CD4-positive, alpha-beta T cell treated with Interleukin-15 for 1 hour (primary cell): Measurements from ENCODE around the gene MICOS13.
"Not testable (repeated sequence)": the region's sequence is repeated elsewhere in the genome, so short reads cannot be mapped to it uniquely, and the experiment has no call there.

Experiments
- DNase-seq: peaks from one replicate; pipeline ENCODE4 v3.0.0-alpha.2; 2020

Gene MICOS13

DNA sequence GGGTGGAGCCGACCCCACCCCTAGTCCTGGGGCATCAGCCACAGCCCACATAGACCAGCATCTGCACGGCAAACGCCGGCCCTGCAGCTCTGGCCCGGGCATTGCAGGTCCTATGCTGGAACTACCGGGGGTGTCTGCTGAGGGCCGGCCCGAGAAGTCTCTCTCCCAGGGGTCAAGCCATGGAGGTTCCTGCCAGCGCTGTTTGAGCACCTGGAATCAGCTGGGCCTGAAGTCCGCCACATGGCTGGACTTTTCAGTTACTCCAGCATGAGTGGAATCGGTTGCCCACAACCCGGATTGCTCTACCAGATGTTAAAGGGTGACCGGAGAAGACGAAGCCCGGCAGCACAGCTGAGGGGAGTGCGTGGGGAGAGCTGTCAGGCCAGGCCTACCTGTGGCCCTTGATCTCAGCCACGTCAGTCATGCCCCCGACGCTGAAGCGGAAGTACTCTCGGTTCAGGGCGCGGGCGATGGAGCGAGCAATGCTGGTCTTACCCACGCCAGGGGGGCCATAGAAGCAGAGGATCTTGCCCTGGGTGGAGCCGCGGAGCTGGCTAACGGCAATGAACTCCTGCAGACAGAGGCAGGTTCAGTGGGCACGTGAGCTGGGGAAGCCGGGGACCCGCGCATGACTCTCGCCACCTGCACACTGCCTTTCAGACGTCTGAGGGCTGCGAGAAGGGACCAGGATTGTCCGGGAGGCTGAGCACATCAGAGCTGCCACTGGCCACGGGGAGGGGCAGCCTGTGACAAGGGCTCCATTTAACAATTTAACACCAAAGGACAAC lies 18.5 kb upstream of the MICOS13 start:
- no peak for DNase-seq

DNA sequence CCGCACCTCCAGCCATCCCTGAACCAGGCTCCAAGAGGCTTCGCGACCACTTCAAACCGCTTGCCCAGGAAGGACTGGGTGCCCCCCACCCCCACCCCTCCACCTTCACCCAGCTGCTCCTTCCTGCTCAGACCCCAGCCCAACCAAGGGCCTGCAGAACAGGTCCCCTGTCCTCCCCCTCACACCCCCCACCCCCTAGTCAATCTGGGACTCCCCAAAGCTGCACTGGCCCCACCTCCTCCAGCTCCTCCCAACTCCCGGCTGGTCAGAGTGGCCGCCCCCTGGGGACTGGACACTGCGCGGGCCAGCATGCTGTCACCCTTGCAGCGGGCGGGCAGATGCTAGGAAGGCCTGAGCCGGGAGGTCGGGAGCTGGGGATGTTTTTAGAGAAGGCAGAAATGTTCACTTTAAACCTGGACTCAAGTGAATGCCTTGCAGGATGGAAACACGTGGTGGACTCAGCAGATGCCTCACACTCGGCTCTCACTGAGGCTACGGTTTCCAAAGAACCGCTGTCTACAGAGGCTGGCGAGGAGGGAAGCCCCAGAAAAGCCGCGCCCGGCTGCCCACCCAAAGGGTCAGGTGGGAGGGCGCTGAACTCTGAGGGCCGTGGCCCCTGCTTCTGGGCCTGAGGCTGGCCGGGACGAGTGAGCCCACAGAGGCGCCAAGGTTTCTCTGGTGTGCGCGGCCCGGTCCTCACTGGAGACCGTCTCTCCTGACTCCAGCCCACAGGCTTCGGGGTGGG lies 17.7 kb upstream of the MICOS13 start:
- DNase-seq, result no peak

DNA sequence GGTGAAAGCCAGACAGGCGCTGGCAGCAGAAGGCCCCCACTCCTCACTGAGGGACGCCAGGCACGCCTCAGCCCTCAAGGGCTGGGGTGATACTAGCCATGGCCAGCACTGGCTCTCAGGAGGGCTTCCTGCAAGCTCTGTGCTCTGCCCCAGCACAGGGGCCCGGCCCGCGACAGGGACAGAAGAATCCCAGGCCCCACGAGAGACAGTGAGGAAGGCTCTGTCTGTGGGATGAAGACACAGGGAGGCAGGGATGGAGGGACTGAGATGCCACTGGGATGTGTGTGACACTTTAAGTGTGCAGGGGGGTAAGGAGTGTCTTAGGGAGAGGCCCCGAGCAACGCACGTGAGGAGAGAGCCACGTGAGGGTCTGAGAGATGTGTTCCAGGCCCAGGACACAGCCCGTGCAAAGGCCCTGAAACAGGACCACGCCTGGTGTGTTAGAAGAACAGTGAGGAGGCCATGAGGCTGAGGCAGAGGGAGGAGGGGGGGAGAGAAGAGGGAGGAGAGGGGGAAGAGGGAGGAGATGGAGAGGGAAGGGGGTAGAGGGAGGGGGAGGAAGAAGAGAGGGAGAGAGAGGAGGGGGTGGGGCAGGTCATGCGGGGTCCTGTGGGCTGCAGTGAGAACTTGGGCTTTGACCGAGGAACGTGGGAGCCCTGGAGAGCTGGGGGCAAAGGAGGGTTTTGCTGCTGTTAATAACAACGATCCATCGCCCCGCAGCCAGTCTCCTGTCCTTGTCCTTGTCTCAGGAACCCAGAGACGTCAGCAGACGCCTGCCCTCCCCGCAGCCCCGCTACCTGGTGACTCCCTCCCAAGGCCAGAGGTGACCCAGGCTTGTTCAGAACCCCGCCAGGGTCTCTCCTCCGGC lies 16.9 kb upstream of the MICOS13 start:
- no peak for DNase-seq

DNA sequence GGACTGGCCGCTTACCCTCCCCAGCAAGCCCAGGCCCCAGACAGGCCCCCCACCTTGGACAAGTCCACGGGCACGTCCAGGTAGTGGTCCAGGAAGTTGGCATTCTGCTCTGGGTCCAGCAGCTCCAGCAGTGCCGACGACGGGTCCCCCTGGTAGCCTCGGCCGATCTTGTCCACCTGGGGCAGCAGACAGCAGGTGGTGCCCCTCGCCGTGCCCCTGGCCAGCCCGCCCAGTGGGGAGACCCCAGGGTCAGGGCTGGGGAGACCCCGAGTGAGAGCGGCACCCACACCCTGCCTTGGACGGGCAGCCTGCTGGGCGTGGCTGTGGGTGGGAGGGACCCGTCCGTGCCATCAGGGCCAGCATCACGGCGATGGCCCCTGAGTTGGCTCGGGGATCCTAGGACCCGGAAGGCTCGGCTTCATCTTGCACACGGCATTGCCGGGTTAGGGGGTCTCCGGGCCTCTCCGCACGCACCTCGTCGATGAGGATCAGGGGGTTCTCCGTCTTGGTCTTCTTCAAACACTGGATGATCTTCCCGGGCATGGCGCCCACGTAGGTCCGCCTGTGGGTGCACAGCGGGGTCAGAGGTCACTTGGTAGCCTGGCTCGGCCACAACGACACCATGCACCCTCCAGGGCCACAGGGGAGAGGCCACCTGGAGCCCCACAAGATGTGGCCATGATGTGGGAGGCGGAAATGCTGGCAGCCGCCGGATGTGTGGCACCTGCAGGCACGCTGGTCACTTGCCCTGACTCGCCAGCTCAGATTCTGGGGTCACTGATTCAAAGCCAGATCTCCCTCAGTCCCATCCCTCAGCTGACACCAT lies 16.1 kb upstream of the MICOS13 start:
- no peak for DNase-seq

DNA sequence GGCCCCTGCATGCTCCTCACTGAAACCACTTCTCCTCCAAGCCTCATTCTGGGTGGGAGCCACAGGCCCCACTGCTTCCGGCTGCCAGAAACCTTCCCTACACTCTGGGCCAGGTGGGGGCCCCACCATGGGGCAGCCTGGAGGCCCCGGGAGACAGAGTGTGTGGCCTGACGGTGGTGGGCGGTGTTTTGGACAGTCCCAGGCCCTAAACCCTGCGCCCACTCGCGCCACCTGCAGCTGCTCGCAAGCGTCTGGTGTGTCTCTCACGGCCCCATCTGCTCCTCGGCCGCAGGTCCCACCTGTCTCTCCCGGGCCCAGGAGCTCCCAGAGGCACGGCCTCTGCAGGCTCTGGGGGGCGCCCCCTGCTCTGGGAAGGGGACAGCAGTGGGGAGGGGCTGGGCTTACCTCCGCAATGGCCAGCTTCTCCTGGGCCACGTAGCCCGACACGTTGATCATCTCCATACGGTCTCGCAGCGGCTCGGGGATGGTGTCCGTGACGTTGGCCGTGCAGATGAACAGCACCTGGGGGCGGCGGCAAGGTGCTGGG lies 15.4 kb upstream of the MICOS13 start:
- DNase-seq, result no peak

DNA sequence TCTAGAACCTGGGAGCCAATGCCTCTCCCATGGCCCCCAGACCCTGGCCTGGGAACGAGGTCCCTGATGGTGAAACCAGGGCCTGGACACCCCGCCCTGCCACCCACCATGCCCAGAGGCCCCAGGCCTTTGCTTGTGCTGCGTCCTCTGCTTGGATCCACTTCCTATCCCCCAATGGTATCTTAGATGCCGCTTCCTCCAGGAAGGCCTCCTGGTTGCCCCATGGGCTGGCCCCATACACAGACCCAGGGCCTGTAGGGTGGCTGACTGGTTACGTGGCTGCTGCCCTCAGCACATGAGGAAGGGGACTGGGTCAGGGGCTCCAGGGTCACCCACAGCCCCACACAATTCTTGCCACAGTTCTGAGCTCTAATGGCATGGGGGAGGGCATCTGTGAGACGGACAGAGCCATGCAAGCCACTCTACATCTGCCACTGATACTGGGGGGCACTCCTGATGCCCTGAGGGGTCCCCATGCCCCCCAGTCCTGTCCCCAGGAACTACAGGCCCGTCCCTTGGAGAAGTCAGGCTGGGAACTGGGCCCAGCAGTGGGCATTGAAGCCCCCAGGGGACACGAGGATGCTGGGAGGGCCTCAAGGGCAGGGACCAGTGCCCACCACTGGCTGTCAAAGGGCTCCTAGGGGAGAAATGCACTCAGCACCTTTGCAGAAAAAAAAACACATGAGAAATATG lies 14.8 kb upstream of the MICOS13 start:
- no peak for DNase-seq

DNA sequence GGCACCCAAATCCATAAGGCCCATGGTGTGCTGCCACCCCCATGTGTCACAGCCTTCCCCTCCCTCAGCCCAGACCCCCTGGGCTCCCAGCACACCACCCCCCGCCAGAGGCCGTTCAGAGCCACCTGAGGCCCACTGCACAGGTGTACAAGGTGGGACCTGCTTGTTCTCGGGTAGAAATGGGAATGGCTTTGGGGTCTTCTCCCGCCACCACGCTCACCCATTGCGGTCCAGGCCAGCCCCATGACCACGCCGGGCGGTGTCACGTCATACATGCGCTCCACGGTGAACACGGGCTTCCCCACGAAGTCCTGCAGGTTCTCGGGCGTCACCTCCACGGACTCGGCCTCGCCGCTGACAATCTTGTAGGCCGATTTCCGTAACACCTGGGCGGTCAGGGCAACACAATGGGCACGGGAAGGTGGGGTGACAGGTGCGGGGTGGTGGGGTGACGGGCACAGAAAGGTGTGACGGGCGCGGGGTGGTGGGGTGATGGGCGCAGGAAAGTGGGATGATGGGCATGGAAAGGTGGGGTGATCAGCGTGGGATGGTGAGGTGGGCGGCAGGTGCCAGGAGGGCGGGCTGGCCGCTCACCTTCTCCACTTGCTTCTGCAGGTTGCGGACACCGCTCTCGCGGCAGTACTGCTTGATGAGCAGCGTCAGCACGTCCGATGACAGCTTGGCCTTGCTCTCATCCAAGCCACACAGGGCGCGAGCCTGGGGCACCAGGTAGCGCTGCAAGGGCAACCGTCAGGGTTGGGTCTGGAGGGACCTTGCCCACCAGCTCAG lies 14.0 kb upstream of the MICOS13 start:
- DNase-seq, result no peak

DNA sequence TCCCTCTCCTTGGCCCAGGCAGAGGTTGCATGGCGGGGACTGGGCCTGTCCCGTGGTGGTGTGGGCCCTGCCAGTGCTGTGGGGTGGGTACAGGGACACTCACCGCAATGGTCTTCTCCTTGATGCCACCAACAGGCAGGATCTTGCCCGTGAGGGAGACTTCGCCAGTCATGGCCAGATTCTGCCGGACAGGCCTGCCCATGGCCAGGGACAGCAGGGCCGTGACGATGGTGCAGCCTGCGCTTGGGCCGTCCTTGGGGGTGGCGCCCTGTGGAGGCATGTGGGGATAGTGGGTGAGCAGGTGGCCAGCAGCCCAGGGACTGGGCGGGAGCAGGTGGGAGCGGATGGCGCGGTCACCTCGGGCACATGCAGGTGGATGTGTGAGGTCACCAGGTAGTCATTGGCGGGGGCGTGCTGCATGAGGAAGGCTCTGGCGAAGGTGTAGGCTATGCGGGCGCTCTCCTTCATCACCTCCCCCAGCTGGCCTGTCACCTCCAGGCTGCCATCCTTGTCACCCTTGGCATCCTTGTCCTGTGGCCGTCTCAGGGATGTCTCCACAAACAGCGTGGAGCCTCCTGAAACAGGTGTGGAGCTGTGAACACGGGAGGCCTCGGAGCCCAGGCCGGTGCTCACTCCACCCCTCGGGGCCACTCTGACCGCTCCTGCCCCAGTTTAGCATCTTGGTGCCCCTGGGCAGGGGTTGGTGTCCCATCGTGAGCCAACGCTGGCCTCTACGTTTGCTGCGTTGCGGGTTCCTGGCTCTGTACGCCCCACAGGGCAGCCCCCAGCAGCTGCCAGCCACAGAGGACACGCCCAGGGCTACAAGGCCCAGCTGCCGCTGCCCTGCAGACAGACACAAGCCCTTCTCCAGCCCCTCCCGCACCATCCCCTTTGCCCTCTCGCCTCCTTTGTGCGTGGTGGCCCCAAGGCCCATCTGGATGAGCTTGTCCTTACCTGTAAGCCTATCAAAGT lies 13.2 kb upstream of the MICOS13 start:
- no peak for DNase-seq

DNA sequence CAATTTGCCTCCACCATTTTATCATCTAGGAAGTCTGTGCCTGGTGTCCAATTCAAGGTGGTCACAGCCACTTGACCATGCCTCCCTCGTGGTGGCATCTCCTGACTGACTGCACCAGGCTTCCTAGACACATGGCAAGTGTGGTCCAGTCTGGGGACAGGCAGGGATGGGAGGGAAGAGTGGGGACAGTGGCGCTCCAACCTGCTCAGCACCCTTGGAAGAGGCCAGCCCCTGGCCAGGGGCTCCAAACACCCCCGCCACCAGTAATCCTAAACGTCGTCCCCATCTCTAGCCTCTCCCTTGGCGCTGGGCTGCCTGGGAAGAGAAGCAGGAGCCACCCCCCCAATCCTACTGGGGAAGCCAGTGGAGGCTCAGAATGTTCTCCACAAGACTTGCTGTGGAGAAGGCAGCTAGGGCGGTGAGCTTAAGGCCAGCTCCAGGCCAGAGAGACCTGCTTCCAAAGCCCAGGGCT lies 12.4 kb upstream of the MICOS13 start:
- DNase-seq, result no peak

DNA sequence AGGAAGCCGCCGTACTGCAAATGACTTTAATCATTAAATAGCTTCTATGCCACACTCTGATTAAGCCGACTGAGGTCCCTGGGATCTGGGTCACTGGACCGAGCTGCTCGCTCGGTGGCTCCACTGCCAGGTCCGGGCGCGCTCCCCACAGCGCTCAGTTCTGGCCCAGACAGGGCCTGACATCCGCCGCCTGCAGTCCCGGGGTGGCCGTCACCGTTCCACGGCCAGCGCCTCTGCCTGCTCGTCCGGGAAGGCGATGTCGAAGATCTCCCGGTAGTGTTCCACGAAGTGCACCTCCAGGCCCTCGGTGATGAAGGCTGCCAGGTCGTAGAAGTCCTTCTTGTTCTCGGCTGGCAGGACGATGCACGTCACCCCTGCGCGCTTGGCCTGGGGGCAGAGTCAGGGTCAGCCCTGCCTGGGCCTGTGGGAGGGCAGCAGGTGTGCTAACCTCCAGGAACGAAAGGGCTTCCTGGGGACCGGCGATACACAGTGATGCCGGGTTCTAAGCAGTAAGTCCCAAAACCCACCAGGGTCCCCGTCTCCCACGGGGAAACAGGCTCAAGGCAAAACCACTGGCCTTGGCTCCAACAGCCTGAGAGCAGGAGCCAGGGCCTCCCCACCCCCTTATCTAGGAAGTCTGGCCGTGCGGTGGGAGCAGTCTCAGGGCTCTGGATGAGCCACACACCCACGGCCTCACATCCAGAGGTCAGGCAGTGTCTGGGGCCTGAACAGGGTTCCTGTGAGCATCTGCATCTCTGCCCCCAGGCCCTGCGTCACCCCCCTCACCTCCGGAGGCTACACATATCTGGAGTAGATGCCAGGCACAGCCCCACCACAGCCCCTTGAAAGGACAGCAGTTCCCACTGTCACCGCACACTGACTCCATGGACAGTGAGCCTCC lies 11.8 kb upstream of the MICOS13 start:
- no peak for DNase-seq

DNA sequence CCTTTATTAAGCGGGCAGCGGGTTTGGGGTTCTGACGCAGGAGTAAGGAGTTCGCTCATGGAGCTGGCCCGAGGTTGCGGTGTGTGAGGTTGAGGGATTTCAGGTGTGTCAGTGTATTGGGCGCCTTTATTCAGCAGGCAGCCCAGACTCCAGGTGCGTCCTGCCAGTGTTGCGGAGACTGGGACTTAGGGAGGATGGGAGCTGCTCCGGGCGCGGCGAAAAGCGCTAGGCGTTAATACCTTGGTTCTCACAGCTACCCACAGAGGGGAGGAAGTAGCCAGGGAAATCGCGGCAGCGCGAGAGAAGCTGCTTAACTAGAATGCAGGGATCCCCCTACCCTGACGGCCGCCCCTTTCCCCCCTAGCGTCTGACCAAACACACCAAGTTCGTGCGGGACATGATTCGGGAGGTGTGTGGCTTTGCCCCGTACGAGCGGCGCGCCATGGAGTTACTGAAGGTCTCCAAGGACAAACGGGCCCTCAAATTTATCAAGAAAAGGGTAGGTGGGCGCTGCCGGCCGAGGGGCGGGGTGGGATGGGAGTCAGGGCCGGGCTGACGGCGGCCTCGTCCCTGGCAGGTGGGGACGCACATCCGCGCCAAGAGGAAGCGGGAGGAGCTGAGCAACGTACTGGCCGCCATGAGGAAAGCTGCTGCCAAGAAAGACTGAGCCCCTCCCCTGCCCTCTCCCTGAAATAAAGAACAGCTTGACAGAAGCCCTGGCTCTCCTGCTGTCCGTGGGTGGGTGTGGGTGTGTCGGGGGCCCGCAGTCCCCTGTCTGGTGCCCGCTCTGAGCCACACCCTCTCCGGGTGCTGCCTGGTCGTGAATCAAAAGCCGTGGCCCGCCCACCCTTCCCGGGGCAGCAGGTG lies 10.9 kb upstream of the MICOS13 start:
- DNase-seq, result peak; percentile 24

DNA sequence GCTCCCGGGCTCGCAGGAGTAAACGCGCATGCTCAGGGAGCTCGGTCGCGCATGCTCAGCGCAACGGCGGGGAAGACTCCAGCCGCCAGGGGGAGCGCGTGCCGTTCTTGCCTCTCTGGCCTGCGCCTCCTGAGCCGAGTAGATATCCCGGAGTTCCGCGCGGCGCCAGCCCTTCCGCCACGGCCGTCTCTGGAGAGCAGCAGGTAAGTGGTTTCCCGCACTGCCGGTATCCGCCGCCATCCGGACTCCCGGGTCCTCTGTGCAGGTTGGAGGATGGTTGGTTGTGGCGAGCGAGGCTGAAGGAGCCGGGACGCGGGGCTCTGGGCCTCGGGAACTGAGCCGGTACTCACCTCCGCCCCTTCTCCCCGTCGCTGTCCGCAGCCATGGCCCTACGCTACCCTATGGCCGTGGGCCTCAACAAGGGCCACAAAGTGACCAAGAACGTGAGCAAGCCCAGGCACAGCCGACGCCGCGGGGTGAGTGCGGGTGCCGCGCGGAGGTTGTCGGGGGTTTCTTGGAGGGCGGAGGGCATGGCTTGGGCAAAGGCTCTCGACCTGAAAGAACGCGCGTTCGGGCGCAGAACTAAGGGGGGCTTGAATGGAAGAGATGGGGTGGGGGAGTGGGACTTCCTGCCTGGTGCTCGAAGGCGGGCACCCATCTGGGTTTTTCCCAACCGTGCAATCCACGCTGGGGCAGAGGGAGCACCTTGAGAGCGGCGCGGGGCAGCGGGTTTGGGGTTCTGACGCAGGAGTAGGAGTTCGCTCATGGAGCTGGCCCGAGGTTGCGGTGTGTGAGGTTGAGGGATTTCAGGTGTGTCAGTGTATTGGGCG lies 10.0 kb upstream of the MICOS13 start, which contains the start of gene RPL36:
RPL36 (plus strand) TSS at position 171 of the 830 bp plus-strand sequence; CDS start at position 384, 213 bp downstream.
- peak; percentile 97 for DNase-seq

DNA sequence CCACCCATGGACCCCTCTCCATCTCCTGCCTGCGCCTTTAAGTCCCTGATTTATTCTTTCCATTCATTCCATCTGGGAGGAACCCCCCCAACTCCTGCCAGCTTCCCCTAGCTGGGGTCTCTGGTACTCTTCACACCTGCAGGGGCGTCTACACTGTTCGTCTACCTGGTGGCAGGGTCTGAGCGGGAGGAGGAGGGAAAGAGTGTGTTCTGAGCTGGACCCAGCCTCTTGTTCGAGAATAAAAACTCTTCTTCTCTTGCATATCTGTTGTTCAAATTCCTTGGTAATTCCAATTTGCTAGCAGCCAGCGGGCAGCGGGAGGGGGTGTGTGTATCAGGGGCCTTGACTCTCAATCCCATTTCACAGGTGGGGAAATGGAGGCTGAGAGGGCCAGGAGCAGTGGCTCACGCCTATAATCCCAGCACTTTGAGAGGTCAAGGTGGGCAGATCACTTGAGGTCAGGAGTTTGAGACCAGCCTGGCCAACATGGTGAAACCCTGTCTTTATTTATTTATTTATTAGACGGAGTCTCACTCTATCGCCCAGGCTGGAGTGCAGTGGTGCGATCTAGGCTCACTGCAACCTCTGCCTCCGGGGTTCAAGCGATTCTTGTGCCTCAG lies 8.1 kb upstream of the MICOS13 start:
- not testable (repeated sequence) for DNase-seq

DNA sequence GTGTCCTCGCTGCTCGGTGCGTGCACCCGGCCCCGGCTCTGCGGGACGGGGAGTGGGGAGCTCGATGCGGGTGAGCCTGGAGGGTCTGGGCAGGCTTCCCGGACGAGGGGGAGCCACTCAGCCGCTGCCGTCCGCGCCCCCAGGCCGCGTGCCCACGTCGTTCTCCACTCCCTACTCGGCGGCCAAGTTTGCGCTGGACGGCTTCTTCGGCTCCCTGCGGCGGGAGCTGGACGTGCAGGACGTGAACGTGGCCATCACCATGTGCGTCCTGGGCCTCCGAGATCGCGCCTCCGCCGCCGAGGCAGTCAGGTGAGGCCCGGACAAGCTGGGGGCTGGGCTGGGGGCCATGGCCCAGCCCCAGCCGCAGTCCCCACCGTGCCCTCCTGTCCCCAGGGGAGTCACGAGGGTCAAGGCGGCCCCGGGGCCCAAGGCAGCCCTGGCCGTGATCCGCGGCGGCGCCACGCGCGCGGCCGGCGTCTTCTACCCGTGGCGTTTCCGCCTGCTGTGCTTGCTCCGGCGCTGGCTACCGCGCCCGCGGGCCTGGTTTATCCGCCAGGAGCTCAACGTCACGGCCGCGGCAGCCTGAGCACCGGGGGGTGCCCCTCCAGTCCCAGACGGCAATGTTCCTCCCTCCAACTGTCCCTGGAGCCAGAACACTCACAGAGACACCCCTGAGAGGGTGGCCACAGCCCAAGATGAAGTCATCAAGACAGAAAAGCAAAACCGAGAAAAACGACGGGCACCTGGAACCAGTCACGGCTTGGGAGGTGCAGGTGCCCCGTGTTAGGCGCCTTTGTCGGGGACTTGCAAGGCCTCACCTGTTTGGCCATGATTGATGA lies 7.3 kb upstream of the MICOS13 start:
- no peak for DNase-seq
